ENCODE data around the gene PEX10. TPM values are rescaled to one million over a fixed set of nuclear protein-coding genes. Genes with fewer than 3 reads are reported as not detected.

PEX10 gene
- total RNA-seq, result 41.4 and 44.1 TPM in 2 replicates

GRCh38 chr1:2412395-2412772 lies at the start of gene PEX10:
PEX10 (minus strand) TSS chr1:2412564; CDS start chr1:2412502, 62 bp downstream.

GRCh38 chr1:2391041-2391930 lies 21.1 kb downstream of the PEX10 start, which contains the start of the genes MORN1 and RER1:
MORN1 (minus strand) TSS chr1:2391554; CDS start chr1:2391533, 21 bp downstream.
RER1 (plus strand) TSS chr1:2391841; CDS start chr1:2395791, 3,950 bp downstream.

Other genes starting within 250 kb of the PEX10 start
- 18.5 and 18.6 TPM in 2 replicates for gene FAAP20, start 217.8 kb downstream of the PEX10 start, total RNA-seq
- gene SKI, start 184.2 kb downstream of the PEX10 start, total RNA-seq, result 22.3 and 23.8 TPM in 2 replicates
- gene MORN1, start 21.0 kb downstream of the PEX10 start, total RNA-seq, result 2.7 and 3.0 TPM in 2 replicates
- gene RER1, start 20.7 kb downstream of the PEX10 start, total RNA-seq, result 75.9 and 89.8 TPM in 2 replicates
- 0.13 TPM in 1 of 2 replicates, not detected in the other for gene PLCH2, start 63.7 kb upstream of the PEX10 start, total RNA-seq
- gene PANK4, start 114.0 kb upstream of the PEX10 start, total RNA-seq, result 25.0 and 32.5 TPM in 2 replicates
- not detected in 2 replicates for gene HES5, start 117.7 kb upstream of the PEX10 start, total RNA-seq
- 99.8 and 104 TPM in 2 replicates for gene TNFRSF14, start 143.8 kb upstream of the PEX10 start, total RNA-seq
- 50.7 and 59.6 TPM in 2 replicates for gene PRXL2B, start 174.2 kb upstream of the PEX10 start, total RNA-seq
- gene MMEL1, start 220.5 kb upstream of the PEX10 start, total RNA-seq, result 0.25 and 3.0 TPM in 2 replicates

Measured in mammary microvascular endothelial cell (primary cell).